Measurements from ENCODE around the gene GABRB1. TPM values are rescaled to one million over a fixed set of nuclear protein-coding genes. Genes with fewer than 3 reads are reported as not detected.
A peak's percentile ranks its signal among the peaks of the same experiment; 100 is the strongest.

Gene GABRB1
- polyA plus RNA-seq, 3 donors: not detected

DNA sequence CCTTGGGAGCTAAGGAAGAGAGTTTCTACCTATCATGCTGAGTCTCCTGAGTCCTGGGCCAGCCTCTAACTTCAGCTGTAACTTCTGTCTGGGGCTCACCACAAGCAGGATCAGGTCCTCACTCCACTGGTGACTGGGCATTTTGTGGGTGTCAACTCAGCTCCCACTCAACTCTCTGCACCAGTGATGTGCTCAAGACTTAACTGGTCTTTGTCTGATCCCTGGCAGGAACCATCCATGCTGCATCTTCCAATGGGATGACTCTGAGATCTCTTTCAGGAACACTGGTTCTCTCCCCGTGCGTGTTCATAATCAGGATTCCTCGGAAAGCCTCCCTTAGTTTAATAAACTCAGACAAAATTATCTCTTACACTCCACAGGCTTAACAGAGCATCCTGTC, 349.8 kb downstream of the GABRB1 start:
- Histone ChIP-seq H4K20me1 (ENCODE audit: insufficient read depth, low read length) (no peaks in the 10 kb centered on the region), H3K4me1 (ENCODE audit: control insufficient read depth in 1 of 2, insufficient read depth in 2 of 2, low read length in 2 of 2) (no peaks in the 10 kb centered on the region), H3K4me3 (replicated peaks in 1 of 3; ENCODE audit: low read depth in 2 of 3, low read length in 3 of 3) (no peak overlapping the region), H3K79me2 (ENCODE audit: insufficient read depth, low read length) (no peaks in the 10 kb centered on the region), H3K9me3 (replicated peaks in 1 of 2; ENCODE audit: control insufficient read depth in 1 of 2, insufficient read depth in 1 of 2, low read length in 2 of 2) (no peaks in the 10 kb centered on the region), H3K4me2 (replicated peaks; ENCODE audit: extremely low read depth, low read length, poor library complexity, severe bottlenecking) (no peak overlapping the region), H3K27ac (ENCODE audit: low read depth in 1 of 2, low read length in 2 of 2) (no peak overlapping the region), H3K36me3 (replicated peaks in 1 of 2; ENCODE audit: control insufficient read depth in 1 of 2, insufficient read depth in 2 of 2, low read length in 2 of 2) (no peaks in the 10 kb centered on the region), H2AFZ (ENCODE audit: insufficient read depth, low read depth, low read length, poor library complexity, severe bottlenecking) (no peak overlapping the region), H3K27me3 (ENCODE audit: control insufficient read depth in 2 of 2, insufficient read depth in 2 of 2, low read length in 2 of 2) (no peaks in the 10 kb centered on the region), H3K9ac (ENCODE audit: insufficient read depth, low read length, poor library complexity, severe bottlenecking) (no peak overlapping the region)
- intact Hi-C loops (cut with micrococcal nuclease): loop anchor here in 1 of 2 donors (10.0 kb wide), 1 partner anchor 446 kb away; no protein-coding TSS in a partner anchor
- Mint-ChIP-seq H3K36me3 (no peaks in the 10 kb centered on the region), H3K27me3 (ENCODE audit: low read depth in 3 of 3) (peaks cover 0 to 2% (median 0%) of the 10 kb centered on the region in 3 donors), H3K27ac (peak overlapping the region in 1 of 7 donors; percentile 24), H3K4me1 (no peaks in the 10 kb centered on the region), H3K9me3 (peaks cover 5 to 10% (median 7%) of the 10 kb centered on the region in 7 donors), H3K4me3 (no peak overlapping the region)
- DNase-seq: no peak
- TF ChIP-seq, protein P1, sequence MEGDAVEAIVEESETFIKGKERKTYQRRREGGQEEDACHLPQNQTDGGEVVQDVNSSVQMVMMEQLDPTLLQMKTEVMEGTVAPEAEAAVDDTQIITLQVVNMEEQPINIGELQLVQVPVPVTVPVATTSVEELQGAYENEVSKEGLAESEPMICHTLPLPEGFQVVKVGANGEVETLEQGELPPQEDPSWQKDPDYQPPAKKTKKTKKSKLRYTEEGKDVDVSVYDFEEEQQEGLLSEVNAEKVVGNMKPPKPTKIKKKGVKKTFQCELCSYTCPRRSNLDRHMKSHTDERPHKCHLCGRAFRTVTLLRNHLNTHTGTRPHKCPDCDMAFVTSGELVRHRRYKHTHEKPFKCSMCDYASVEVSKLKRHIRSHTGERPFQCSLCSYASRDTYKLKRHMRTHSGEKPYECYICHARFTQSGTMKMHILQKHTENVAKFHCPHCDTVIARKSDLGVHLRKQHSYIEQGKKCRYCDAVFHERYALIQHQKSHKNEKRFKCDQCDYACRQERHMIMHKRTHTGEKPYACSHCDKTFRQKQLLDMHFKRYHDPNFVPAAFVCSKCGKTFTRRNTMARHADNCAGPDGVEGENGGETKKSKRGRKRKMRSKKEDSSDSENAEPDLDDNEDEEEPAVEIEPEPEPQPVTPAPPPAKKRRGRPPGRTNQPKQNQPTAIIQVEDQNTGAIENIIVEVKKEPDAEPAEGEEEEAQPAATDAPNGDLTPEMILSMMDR (IDR thresholded peaks at IDR 0.05): no peak
- WGBS (ENCODE audit: insufficient coverage): 89% methylated on average over 3 of the region's 3 CpGs

DNA sequence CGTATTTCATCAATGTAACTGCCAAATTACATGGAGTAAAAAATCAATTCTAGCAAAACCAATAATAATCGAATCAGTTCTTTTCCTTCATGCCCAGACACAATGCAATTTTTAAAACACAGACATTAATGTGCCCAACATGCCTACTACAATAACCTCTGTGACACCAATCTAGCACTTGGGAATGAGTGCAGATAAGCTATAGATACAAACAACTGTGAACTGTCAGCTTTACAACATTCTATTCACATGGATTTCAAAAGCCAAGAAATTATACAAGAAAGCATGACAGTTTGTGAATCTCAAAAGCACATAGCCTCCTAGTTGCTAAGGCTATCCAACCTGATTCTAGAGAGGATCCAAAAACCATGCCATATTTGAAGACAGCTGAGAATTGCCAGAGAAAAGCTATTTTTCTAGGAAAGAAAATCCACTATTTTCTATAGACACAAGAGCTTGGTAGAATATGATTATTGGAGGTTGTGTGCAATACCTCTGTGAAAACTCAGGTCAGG, 351.5 kb downstream of the GABRB1 start:
- no peaks in the 10 kb centered on the region for H3K27me3 Mint-ChIP-seq (ENCODE audit: low read depth in 3 of 3)
- no peaks in the 10 kb centered on the region for H3K9me3 ChIP-seq (replicated peaks in 1 of 2; ENCODE audit: control insufficient read depth in 1 of 2, insufficient read depth in 1 of 2, low read length in 2 of 2)
- TF ChIP-seq, protein P1 (IDR thresholded peaks at IDR 0.05): no peak
- no peaks in the 10 kb centered on the region for H3K36me3 Mint-ChIP-seq
- H3K79me2 ChIP-seq (ENCODE audit: insufficient read depth, low read length): no peaks in the 10 kb centered on the region
- H3K4me1 ChIP-seq (ENCODE audit: control insufficient read depth in 1 of 2, insufficient read depth in 2 of 2, low read length in 2 of 2): no peaks in the 10 kb centered on the region
- H3K4me1 Mint-ChIP-seq: no peaks in the 10 kb centered on the region
- intact Hi-C loops (cut with micrococcal nuclease): loop anchor here in 1 of 2 donors (10.0 kb wide), 1 partner anchor 448 kb away; no protein-coding TSS in a partner anchor
- WGBS (ENCODE audit: insufficient coverage): 100% methylated on average over 2 of the region's 2 CpGs
- no peaks in the 10 kb centered on the region for H4K20me1 ChIP-seq (ENCODE audit: insufficient read depth, low read length)
- no peaks in the 10 kb centered on the region for H3K36me3 ChIP-seq (replicated peaks in 1 of 2; ENCODE audit: control insufficient read depth in 1 of 2, insufficient read depth in 2 of 2, low read length in 2 of 2)
- peak overlapping the region; percentile 2 for H2AFZ ChIP-seq (ENCODE audit: insufficient read depth, low read depth, low read length, poor library complexity, severe bottlenecking)
- no peaks in the 10 kb centered on the region for H3K27me3 ChIP-seq (ENCODE audit: control insufficient read depth in 2 of 2, insufficient read depth in 2 of 2, low read length in 2 of 2)
- no peak overlapping the region for H3K4me2 ChIP-seq (replicated peaks; ENCODE audit: extremely low read depth, low read length, poor library complexity, severe bottlenecking)
- no peak overlapping the region for H3K27ac ChIP-seq (ENCODE audit: low read depth in 1 of 2, low read length in 2 of 2)
- no peak overlapping the region for H3K27ac Mint-ChIP-seq
- peaks cover 0 to 4% (median under 1%) of the 10 kb centered on the region in 7 donors for H3K9me3 Mint-ChIP-seq
- DNase-seq: no peak
- no peak overlapping the region for H3K4me3 Mint-ChIP-seq
- no peak overlapping the region for H3K9ac ChIP-seq (ENCODE audit: insufficient read depth, low read length, poor library complexity, severe bottlenecking)
- H3K4me3 ChIP-seq (replicated peaks in 1 of 3; ENCODE audit: low read depth in 2 of 3, low read length in 3 of 3): no peak overlapping the region
